Naive thymus-derived CD8-positive, alpha-beta T cell (primary cell): Measurements from ENCODE around the gene TMEM239. TPM values are rescaled to one million over a fixed set of nuclear protein-coding genes. Genes with fewer than 3 reads are reported as not detected.

ENCODE experiments used
- ATAC-seq, 2 donors: fragments of 150-1000 bp; cut with Tn5 transposase in 1 of 2; sonication (Bioruptor Pico), chemical (Tn5 transposase) in 1 of 2; 1 replicate in 1 of 2; 2 replicates in 1 of 2; pipeline ENCODE4 v1.10.0; 2021; ENCODE audit warnings: mild to moderate bottlenecking in 2 of 2, moderate library complexity in 2 of 2
- POLR2A ChIA-PET: fragments of 350-600 bp; sonication (Branson Sonifier 250); formaldehyde crosslinking; loops from one replicate; lab custom pipeline; 2021; ENCODE audit warnings: antibody characterized with exemption; lab: Charles Lee
- DNase-seq, 10 donors: peaks; one replicate each; pipeline versions ENCODE4 v3.0.0 to v3.0.0-alpha.2; 2020 to 2022
- H3K27ac Mint-ChIP-seq, 10 donors: one replicate each; pipeline ENCODE4 v1.8.0; 2020 to 2022; ENCODE audit warnings: mild to moderate bottlenecking in 10 of 10, mixed read lengths in 10 of 10, moderate library complexity in 4 of 10, inconsistent platforms in 1 of 10
- H3K27me3 Mint-ChIP-seq, 5 donors: one replicate each; pipeline ENCODE4 v1.8.0; 2021 to 2022; ENCODE audit warnings: mixed read lengths in 5 of 5
- H3K36me3 Mint-ChIP-seq, 3 donors: one replicate each; pipeline ENCODE4 v1.8.0; 2020 to 2022; ENCODE audit warnings: mixed read lengths in 3 of 3, mild to moderate bottlenecking in 2 of 3, inconsistent platforms in 1 of 3
- H3K4me1 Mint-ChIP-seq, 4 donors: one replicate each; pipeline ENCODE4 v1.8.0; 2021 to 2022; ENCODE audit warnings: mixed read lengths in 4 of 4
- H3K4me3 Mint-ChIP-seq, 10 donors: one replicate each; pipeline ENCODE4 v1.8.0; 2020 to 2022; ENCODE audit warnings: mild to moderate bottlenecking in 10 of 10, mixed read lengths in 10 of 10, moderate library complexity in 6 of 10, inconsistent platforms in 1 of 10
- H3K9me3 Mint-ChIP-seq, 9 donors: one replicate each; pipeline ENCODE4 v1.8.0; 2020 to 2022; ENCODE audit warnings: mixed read lengths in 9 of 9, mild to moderate bottlenecking in 3 of 9, inconsistent platforms in 1 of 9, moderate library complexity in 1 of 9
- polyA plus RNA-seq, 3 donors: library from polyadenylated mRNA; unstranded; fragments of 300-500 nt; fragmentation: Illumina TruSeq; gene quantifications; one replicate each; pipeline ENCODE4 v1.2.3, GENCODE V29; 2021
- total RNA-seq, 8 experiments: library from RNA in 2 of 8; stranded (reverse) in 2 of 8; gene quantifications; one replicate each; pipeline ENCODE4 v1.2.3 and lab custom pipeline; 2021 to 2026

TMEM239 gene
- total and polyA plus RNA-seq, 5 experiments from 2014 or later = not detected

- DNase-seq (no peak), ATAC-seq (no peak)
- Mint-ChIP-seq H3K27me3 (peaks cover 18 to 51% (median 34%) of the 10 kb centered on the region in 5 donors), H3K4me3 (no peak overlapping the region), H3K27ac (no peak overlapping the region), H3K36me3 (peaks cover 0 to 5% (median 0%) of the 10 kb centered on the region in 3 donors), H3K9me3 (no peaks in the 10 kb centered on the region), H3K4me1 (peaks cover 13 to 15% (median 13%) of the 10 kb centered on the region in 4 donors)
- POLR2A ChIA-PET = no interaction called here
These were observed 21.2 kb upstream of the TMEM239 start for GRCh38 chr20:2794866-2795447.

- Mint-ChIP-seq H3K9me3 (no peaks in the 10 kb centered on the region), H3K27me3 (peaks cover 18 to 54% (median 36%) of the 10 kb centered on the region in 5 donors), H3K4me3 (no peak overlapping the region), H3K27ac (no peak overlapping the region), H3K36me3 (peaks cover 0 to 6% (median 0%) of the 10 kb centered on the region in 3 donors), H3K4me1 (peaks cover 15 to 18% (median 17%) of the 10 kb centered on the region in 4 donors)
- ATAC-seq (no peak), DNase-seq (no peak)
- POLR2A ChIA-PET = no interaction called here
These were observed 20.7 kb upstream of the TMEM239 start for GRCh38 chr20:2795451-2795850.

GRCh38 chr20:2796011-2796660, 20.0 kb upstream of the TMEM239 start:
- ATAC-seq = no peak
- no peaks in the 10 kb centered on the region for H3K9me3 Mint-ChIP-seq
- POLR2A ChIA-PET = no interaction called here
- H3K27ac Mint-ChIP-seq = peak overlapping the region in 1 of 10 donors; percentile 50
- H3K4me3 Mint-ChIP-seq = no peak overlapping the region
- peaks cover 20 to 24% (median 23%) of the 10 kb centered on the region in 4 donors for H3K4me1 Mint-ChIP-seq
- peaks cover 0 to 6% (median 0%) of the 10 kb centered on the region in 3 donors for H3K36me3 Mint-ChIP-seq
- no peak for DNase-seq
- peaks cover 23 to 61% (median 41%) of the 10 kb centered on the region in 5 donors for H3K27me3 Mint-ChIP-seq

- Mint-ChIP-seq H3K27me3 (peaks cover 28 to 71% (median 49%) of the 10 kb centered on the region in 5 donors), H3K36me3 (peaks cover 0 to 6% (median 0%) of the 10 kb centered on the region in 3 donors), H3K27ac (no peak overlapping the region), H3K9me3 (no peaks in the 10 kb centered on the region), H3K4me3 (peak overlapping the region in 2 of 10 donors; percentile 33 to 78), H3K4me1 (peaks cover 21 to 30% (median 28%) of the 10 kb centered on the region in 4 donors)
- DNase-seq (no peak), ATAC-seq (no peak)
- POLR2A ChIA-PET = no interaction called here
These were observed 18.8 kb upstream of the TMEM239 start for GRCh38 chr20:2797136-2797983.

- DNase-seq (no peak), ATAC-seq (no peak)
- no peaks in the 10 kb centered on the region for H3K9me3 Mint-ChIP-seq
- POLR2A ChIA-PET = no interaction called here
- peak overlapping the region in 1 of 10 donors; percentile 33 for H3K27ac Mint-ChIP-seq
- H3K27me3 Mint-ChIP-seq = peaks cover 32 to 73% (median 51%) of the 10 kb centered on the region in 5 donors
- H3K4me3 Mint-ChIP-seq = peak overlapping the region in 4 of 10 donors; percentile 18 to 68 (median 38)
- peaks cover 21 to 30% (median 28%) of the 10 kb centered on the region in 4 donors for H3K4me1 Mint-ChIP-seq
- peaks cover 0 to 6% (median 0%) of the 10 kb centered on the region in 3 donors for H3K36me3 Mint-ChIP-seq
These were observed 17.9 kb upstream of the TMEM239 start for GRCh38 chr20:2798095-2798805.

- Mint-ChIP-seq H3K27ac (peak overlapping the region in 1 of 10 donors; percentile 80), H3K4me3 (peak overlapping the region; percentile 78 to 97 (median 90)), H3K9me3 (no peaks in the 10 kb centered on the region), H3K4me1 (peaks cover 19 to 30% (median 28%) of the 10 kb centered on the region in 4 donors), H3K36me3 (peaks cover 0 to 6% (median 0%) of the 10 kb centered on the region in 3 donors), H3K27me3 (peaks cover 34 to 72% (median 49%) of the 10 kb centered on the region in 5 donors)
- no peak for ATAC-seq
- POLR2A ChIA-PET = interaction anchor here (1.2 kb wide), 1 partner anchor 66 kb away, joined by 4 read pairs; no protein-coding TSS in a partner anchor
- no peak for DNase-seq
These were observed 17.4 kb upstream of the TMEM239 start for GRCh38 chr20:2798814-2799213.

- no peaks in the 10 kb centered on the region for H3K9me3 Mint-ChIP-seq
- H3K36me3 Mint-ChIP-seq = peaks cover 0 to 6% (median 0%) of the 10 kb centered on the region in 3 donors
- peak overlapping the region in 4 of 10 donors; percentile 19 to 97 (median 78) for H3K27ac Mint-ChIP-seq
- POLR2A ChIA-PET = interaction anchor here (1.2 kb wide), 1 partner anchor 66 kb away, joined by 4 read pairs; no protein-coding TSS in a partner anchor
- peaks cover 19 to 30% (median 28%) of the 10 kb centered on the region in 4 donors for H3K4me1 Mint-ChIP-seq
- peak in 1 of 2 donors; percentile 21 for ATAC-seq
- peaks cover 35 to 76% (median 52%) of the 10 kb centered on the region in 5 donors for H3K27me3 Mint-ChIP-seq
- DNase-seq = no peak
- peak overlapping the region; percentile 78 to 97 (median 90) for H3K4me3 Mint-ChIP-seq
These were observed 16.9 kb upstream of the TMEM239 start for GRCh38 chr20:2799271-2799670.

- POLR2A ChIA-PET = interaction anchor here (0.6 to 1.2 kb wide), 3 partner anchors 40 to 1073 kb away, joined by 4 to 7 read pairs (median 4); partner anchors contain the start of gene PCED1A
- ATAC-seq = peak; percentile 30 to 50
- Mint-ChIP-seq H3K27me3 (peaks cover 37 to 83% (median 55%) of the 10 kb centered on the region in 5 donors), H3K9me3 (no peaks in the 10 kb centered on the region), H3K4me3 (peak overlapping the region; percentile 78 to 97 (median 90)), H3K27ac (peak overlapping the region in 7 of 10 donors; percentile 1 to 97 (median 61)), H3K4me1 (peaks cover 19 to 30% (median 28%) of the 10 kb centered on the region in 4 donors), H3K36me3 (peaks cover 0 to 6% (median 0%) of the 10 kb centered on the region in 3 donors)
- DNase-seq = peak in 2 of 10 donors; percentile 9 to 17
These were observed 16.3 kb upstream of the TMEM239 start for GRCh38 chr20:2799688-2800520.

- H3K4me1 Mint-ChIP-seq = peaks cover 19 to 30% (median 28%) of the 10 kb centered on the region in 4 donors
- H3K9me3 Mint-ChIP-seq = no peaks in the 10 kb centered on the region
- DNase-seq (peak in 2 of 10 donors; percentile 15 to 16), ATAC-seq (peak; percentile 42 to 70)
- H3K4me3 Mint-ChIP-seq = peak within 1 kb of the TSS; percentile 78 to 97 (median 90)
- H3K27ac Mint-ChIP-seq = peak within 1 kb of the TSS in 8 of 10 donors; percentile 9 to 97 (median 62)
- POLR2A ChIA-PET = interaction anchor here (0.6 to 1.2 kb wide), 4 partner anchors 21 to 1074 kb away, joined by 3 to 7 read pairs (median 4); partner anchors contain the start of genes PCED1A and VPS16
- peaks cover 0 to 6% (median 0%) of the 10 kb centered on the region in 3 donors for H3K36me3 Mint-ChIP-seq
- H3K27me3 Mint-ChIP-seq = peaks cover 37 to 90% (median 60%) of the 10 kb centered on the region in 5 donors
These were observed 15.5 kb upstream of the TMEM239 start, which contains the start of gene CPXM1 for GRCh38 chr20:2800521-2801285. TSS of gene CPXM1 (minus strand) at chr20:2800627. CDS start at chr20:2800572, 55 bp downstream.

GRCh38 chr20:2801286-2801728, 14.9 kb upstream of the TMEM239 start:
- peak in 1 of 2 donors; percentile 39 for ATAC-seq
- Mint-ChIP-seq H3K4me3 (peak overlapping the region; percentile 71 to 92 (median 86)), H3K36me3 (peaks cover 0 to 6% (median 0%) of the 10 kb centered on the region in 3 donors), H3K9me3 (no peaks in the 10 kb centered on the region), H3K27me3 (peaks cover 42 to 93% (median 64%) of the 10 kb centered on the region in 5 donors), H3K27ac (peak overlapping the region in 3 of 10 donors; percentile 48 to 72 (median 63)), H3K4me1 (peaks cover 19 to 30% (median 28%) of the 10 kb centered on the region in 4 donors)
- peak in 1 of 10 donors; percentile 17 for DNase-seq
- POLR2A ChIA-PET = interaction anchor here (0.5 to 1.1 kb wide), 3 partner anchors 20 to 314 kb away, joined by 3 to 4 read pairs (median 3); partner anchors contain the start of genes PCED1A and VPS16
